HuH-7 (cell line): ENCODE data around the gene DVL2.
A peak's percentile ranks its signal among the peaks of the same experiment; 100 is the strongest.

Experiments
- DNase-seq: peaks from one replicate; pipeline ENCODE4 v3.0.0; 2011; ENCODE audit warnings: low spot score

The DVL2 gene

GRCh38 chr17:7237761-7238419 is 3.6 kb upstream of the DVL2 start:
- no peak for DNase-seq

- DNase-seq: no peak
These were observed 3.0 kb upstream of the DVL2 start for GRCh38 chr17:7237266-7237760.

GRCh38 chr17:7236808-7237207 is 2.5 kb upstream of the DVL2 start:
- DNase-seq: no peak

GRCh38 chr17:7235693-7236665 is 1.7 kb upstream of the DVL2 start:
- DNase-seq: no peak

GRCh38 chr17:7233701-7234082 is 625 bp downstream of the DVL2 start:
- DNase-seq: no peak

GRCh38 chr17:7232114-7232513 is 2.2 kb downstream of the DVL2 start:
- no peak for DNase-seq

DNA sequence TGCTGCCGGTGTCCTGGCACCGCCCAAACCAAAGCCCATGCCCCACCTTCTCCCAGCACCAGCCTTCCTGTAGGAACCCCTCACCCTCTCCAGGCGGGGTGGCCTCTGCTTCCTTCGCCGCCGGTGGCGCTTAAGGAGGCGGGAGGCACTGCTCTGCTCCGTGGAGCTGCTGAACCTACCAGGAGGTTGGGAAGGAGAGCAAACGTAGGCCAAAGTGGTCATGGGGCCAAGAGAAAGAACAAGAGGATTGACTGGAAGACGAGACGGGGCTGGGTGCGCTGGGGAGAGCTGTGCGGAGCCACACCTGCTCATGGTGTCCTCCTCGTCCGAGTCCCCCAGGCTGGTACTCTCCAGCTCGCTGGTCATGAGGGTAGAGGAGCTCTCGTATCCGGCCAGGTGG is 4.8 kb downstream of the DVL2 start:
- no peak for DNase-seq

DNA sequence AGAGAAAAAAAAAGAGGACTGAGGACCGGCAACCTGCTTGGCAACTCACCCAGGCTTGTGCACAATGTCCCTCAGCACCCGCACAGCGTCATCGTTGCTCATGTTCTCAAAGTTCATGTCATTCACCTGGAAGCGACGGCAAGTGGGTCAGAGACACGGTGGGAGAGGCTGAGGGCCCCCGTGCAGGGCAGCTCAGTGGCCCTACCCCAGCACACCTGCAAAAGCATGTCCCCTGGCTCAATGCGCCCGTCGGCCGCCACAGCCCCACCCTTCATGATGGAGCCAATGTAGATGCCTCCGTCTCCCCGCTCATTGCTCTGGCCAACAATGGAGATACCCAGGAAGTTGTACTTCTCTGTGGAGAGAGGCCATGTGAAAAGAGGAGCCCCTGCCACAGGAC is 5.4 kb downstream of the DVL2 start:
- no peak for DNase-seq

DNA sequence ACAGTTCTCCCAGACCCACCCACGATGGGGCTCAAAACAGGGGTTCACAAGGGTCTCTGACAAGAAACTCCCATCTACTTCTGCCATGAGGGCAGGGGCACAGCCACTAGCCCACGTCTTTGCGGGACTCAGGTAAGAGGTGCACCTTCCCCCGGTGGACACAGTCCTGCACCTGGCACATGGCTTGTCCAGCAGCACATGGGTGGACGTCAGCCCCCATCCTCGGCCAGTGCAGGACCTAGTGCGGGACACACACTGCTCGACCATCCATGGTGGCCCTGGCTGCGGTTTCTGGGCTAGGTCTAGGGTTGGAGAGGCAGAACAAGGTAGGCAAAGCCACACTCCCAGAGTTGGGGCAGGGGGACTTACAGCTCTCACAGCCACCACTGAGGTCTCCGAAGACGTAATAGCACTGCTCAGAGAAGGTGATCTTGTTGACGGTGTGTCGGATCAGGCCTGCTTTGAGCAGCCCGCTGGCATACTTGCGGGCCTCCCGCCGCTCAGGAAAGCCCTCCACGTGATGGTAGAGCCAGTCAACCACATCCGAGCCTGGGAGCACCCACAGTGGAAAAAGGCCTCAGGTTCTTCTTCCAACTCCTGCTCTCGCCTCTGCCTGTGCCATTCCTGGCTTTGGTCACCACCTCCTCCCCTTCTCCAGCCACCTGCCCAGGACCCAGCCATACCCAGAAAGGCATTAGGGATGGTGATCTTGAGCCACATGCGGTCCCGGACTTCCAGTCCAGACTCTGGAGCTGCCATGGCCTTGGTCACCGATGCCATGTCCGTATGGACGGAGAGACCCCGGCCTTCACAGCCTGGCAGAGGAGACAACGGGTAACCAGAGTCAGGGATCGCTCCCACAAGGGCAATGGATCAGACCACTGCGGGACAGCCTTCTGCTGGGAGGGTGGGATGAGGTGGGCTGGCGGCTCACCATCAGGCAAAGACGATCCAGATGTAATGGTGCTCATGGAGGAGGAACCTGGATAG is 7.3 kb downstream of the DVL2 start:
- no peak for DNase-seq

GRCh38 chr17:7225711-7226331 is 8.5 kb downstream of the DVL2 start:
- DNase-seq: no peak

- DNase-seq: no peak
These were observed 9.6 kb downstream of the DVL2 start for GRCh38 chr17:7224661-7225111.

- no peak for DNase-seq
These were observed 10.2 kb downstream of the DVL2 start for GRCh38 chr17:7224110-7224509.

DNA sequence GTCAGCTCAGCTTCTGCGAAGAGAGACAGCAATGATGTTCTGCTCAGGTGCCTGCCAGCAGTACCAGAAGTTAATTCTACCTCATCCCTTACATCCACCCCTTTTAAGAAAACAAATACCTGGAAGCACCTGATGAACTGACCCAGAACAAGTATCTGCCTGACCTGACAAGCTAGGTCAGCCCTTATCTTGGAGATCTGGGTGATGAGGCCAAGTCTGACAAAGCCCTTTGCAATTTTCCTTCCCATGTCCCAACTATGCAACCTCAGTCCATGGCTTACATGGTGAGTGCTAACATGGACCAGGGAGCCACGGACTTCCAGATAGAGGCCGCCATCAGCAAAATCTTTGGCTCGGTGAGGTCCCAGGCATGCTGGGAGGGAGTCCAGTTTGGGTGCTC is 10.9 kb downstream of the DVL2 start:
- DNase-seq: no peak

- no peak for DNase-seq
These were observed 11.4 kb downstream of the DVL2 start for GRCh38 chr17:7222972-7223292.

GRCh38 chr17:7222093-7222971 is 12.0 kb downstream of the DVL2 start:
- DNase-seq: no peak

DNA sequence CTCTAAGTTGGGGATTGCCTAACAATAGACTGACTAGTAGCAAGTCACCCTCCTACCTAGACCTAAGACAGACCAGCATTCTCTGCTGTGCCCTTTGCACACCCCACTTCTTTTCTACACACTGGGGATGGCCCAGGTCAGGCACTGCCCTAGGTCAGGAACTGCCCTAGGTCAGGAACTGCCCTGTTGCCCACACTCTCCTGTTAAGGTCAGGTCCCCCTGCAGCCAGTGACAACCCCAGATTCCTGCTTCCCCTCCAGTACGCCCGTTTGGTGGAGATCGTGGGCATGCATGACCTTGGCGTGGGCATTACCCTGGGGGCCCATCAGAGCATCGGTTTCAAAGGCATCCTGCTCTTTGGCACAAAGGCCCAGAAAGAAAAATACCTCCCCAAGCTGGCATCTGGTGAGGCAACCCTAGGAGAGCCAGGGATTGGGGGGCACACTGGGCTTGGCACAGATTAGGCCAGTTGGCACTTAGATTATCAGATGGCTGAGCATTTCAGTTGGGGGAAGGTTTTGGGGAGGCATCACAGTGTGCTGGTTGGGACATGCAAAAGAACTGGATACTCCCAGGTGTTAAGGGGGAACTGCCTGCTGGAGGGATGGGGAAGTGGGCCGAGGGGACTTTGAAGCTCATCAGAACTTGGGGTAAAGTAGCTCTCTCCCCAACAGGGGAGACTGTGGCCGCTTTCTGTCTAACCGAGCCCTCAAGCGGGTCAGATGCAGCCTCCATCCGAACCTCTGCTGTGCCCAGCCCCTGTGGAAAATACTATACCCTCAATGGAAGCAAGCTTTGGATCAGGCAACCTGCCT is 12.8 kb downstream of the DVL2 start:
- DNase-seq: no peak

- DNase-seq: no peak
These were observed 13.6 kb downstream of the DVL2 start for GRCh38 chr17:7220593-7221277.

DNA sequence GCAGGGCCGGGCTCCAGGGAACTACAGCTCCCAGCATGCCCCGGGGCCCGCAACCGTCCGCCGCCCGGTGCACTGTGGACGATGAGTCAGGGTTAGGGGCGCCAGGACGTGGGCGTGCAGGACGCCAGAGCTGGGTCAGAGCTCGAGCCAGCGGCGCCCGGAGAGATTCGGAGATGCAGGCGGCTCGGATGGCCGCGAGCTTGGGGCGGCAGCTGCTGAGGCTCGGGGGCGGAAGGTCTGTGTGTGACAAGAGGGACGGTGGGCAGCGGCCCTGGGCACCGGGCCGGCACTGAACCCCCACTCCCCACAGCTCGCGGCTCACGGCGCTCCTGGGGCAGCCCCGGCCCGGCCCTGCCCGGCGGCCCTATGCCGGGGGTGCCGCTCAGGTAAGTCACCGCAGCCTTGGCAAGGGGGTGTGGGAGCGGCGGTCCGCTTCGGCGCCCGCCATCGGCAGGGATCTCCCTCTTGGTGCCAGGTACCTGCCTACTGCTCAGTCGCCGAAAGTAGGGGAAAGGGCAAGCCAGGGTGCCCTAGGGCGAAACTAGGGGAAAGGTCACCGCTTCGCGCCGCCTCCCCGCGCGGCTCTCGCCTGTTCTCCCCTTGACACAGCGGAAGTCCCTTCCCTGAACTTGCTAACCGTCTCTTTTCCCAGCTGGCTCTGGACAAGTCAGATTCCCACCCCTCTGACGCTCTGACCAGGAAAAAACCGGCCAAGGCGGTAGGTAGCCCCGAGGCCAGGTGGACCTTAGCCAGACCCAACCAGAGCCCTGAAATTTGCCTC is 14.3 kb downstream of the DVL2 start, which contains the start of the genes ACADVL and DLG4:
ACADVL (plus strand) TSS at position 127 of the 781 bp plus-strand sequence; CDS start at position 174, 47 bp downstream.
DLG4 (minus strand) TSS at position 25 of the 781 bp plus-strand sequence.
- peak; percentile 78 for DNase-seq
